HG03060 (cell line): Measurements from ENCODE around the gene MRPL51.
"Not testable (repeated sequence)": the region's sequence is repeated elsewhere in the genome, so short reads cannot be mapped to it uniquely, and the experiment has no call there.

ENCODE experiments used
- ATAC-seq: cut with Tn5 transposase; IDR thresholded peaks from one replicate; pipeline ENCODE4 v1.9.1; 2021; ENCODE audit warnings: low read depth, moderate number of reproducible peaks; ENCODE audit not compliant: unreplicated experiment

MRPL51 gene

DNA sequence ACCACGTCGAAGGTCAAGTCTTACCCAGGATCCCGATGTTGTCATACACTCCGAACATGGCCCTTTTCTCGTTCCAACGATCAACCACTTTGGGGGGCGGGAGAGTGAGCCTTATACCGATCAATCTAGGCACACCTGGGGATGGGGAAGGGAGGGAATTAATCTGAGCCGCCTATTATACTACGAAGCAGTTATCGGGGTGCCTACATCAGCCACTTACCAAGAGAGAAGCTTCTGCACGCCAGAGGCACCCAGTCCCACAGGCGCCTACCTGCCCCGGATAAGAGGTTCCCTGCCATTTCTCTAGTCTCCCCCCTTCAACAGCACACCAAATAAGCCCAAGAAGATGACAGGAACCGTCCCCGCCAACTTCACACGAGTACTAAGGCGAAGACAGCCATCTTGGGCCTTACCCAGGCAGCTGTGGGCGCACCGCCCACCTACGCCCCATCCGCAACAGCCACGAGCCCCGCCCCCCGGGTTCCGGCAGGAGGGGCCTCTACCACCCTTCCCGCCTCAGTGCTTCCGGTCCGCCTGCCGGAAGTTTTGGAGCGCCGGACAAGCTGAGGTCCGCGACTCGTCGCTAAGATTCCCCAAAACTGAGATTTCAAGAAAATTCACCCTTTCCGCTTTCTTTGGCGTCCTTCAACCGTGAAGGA lies at the start of gene MRPL51:
MRPL51 (minus strand) TSS at position 425 of the 659 bp plus-strand sequence; CDS start at position 299, 126 bp downstream.
- ATAC-seq, result peak; percentile 29

DNA sequence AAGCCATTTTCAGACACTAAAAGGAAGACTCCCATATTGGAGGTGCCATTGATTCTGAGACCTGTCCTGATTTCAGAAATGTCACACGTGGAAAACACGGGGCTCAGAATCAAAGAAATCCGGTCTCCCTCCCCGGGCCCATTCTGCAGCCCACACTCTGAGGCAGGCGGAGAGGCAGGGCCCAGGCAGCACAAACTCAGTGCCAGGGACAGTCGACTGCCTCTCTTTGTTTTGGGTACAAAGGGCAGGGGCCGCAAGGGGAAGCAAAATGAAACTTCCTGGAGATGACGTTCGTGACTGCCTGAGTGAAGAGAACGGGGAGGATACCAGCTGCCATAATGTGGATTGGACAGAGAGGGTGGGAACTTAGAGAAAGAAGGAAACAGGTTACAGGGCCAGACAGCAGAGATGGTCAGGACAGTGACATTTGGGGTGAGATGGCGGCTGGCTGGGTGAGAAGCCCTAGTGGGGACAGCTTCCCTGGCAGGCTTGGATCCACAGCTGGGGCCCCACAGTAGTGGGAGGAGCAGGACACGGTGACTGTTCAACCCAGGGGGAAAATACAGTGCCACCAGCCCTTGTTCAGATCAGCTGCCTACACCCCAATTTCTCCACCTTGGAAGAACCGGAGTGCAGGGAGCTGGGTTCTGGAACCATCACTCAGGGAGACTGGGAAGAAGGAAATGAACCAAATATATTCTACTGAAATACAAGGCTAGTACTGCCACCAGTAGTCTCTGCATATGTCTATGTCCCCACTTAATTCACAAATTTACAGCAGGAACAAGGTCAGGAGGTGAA lies 49.3 kb upstream of the MRPL51 start:
- no peak for ATAC-seq

DNA sequence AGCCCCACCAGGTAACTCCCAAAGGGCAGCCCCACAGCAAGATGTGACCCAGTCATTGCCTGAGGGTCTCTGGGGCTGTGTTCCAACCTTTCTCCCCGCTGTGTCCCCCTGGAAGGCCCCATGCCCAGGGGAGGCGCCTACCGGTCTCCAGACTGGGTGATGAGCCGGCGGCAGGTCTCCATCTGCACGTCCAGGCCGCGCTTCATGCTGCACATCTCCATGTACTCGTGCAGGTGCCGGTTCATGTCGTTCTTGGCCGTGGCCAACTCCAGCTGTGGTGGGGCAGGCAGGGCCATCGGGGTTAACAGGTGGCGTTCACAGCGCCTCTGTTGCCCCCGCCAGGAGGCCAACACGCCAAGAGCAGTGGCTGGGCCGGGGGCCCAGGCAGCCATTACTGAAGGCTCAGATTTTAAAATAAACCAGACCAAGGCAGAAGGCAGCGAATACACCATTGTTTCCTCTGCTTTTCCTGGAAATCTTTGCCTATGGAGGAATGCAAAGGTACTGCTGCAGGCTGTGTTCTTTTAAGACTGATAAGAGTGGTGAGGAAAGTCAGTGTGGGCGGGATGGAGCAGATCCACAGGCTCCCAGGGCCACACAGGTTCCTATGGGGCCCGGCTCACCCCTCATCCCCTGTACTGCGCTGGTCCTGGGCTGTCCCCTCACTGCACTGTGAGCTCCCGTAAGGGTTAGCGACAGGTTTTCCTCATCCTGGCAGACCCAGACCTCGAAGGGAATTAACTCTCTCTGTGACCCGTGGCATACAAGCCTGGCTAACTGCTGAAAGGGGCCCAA lies 48.5 kb upstream of the MRPL51 start:
- ATAC-seq, result no peak

DNA sequence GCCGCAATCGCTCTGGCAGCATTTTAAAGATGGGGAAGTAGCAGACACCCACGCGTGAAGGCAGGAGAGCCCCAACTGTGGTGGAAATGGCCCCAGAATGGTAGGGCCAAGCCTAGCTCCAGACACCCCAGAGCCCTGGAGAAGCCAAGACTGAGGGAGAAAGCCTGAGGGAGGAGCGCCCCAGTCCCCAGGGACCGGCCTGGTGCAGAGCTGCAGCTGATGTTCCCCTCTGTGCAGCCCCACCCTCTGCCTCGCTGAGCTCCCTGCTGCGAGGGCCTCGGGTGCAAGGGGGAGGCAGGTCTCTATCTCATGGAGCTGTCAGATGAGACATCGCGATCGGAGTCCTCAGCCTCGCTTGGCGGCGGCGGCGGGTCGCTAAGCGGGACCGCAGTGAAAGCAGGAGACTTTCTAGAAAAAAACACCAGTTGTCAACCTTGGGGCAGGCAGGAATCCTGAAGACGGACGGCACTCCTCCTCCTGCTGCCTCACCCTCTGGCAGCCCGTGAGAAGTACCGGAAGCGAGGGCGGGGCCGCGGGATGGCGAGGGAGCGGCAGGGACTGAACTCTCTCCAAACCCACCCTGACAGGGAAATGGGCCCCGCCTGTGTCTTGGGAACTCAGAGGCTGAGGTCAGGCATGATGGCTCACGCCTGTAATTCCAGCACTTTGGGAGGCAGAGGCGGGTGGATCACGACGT lies 47.3 kb upstream of the MRPL51 start:
- no peak for ATAC-seq

DNA sequence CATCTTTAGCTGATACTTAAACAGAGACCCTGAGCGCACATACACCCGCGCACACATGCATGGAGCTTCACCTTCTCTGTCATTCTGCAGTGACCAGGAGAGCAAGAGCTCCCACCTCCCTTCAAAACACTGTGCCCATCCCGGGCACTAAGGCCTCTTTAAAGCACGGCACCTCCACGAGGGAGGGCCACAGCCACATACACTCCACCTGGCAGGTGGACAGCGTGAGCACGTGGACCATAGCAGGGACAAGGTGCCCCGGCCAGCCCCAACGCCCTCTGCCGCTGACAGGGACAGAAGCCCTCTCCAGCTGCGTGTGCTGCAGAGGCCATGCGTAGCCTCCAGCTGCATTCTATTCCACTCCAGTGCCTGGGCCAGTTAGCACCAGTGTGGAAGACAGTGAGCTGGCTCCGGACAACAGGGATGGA lies 46.7 kb upstream of the MRPL51 start:
- ATAC-seq, result no peak

DNA sequence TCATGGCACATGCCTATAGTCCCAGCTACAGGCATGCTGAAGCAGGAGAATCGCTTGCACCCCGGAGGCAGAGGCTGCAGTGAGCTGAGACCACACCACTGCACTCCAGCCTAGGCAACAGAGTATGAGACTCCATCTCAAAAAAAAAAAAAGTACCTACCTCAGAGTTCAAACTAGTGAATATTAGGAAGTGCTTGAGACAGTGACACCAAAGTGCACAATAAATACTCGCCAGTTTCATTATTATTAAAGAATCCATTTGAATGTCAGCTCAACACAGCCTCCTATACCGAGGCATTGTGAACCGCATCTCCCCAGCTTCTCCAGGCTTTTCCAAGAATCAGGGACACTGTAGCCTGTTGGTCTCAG lies 46.2 kb upstream of the MRPL51 start:
- no peak for ATAC-seq

DNA sequence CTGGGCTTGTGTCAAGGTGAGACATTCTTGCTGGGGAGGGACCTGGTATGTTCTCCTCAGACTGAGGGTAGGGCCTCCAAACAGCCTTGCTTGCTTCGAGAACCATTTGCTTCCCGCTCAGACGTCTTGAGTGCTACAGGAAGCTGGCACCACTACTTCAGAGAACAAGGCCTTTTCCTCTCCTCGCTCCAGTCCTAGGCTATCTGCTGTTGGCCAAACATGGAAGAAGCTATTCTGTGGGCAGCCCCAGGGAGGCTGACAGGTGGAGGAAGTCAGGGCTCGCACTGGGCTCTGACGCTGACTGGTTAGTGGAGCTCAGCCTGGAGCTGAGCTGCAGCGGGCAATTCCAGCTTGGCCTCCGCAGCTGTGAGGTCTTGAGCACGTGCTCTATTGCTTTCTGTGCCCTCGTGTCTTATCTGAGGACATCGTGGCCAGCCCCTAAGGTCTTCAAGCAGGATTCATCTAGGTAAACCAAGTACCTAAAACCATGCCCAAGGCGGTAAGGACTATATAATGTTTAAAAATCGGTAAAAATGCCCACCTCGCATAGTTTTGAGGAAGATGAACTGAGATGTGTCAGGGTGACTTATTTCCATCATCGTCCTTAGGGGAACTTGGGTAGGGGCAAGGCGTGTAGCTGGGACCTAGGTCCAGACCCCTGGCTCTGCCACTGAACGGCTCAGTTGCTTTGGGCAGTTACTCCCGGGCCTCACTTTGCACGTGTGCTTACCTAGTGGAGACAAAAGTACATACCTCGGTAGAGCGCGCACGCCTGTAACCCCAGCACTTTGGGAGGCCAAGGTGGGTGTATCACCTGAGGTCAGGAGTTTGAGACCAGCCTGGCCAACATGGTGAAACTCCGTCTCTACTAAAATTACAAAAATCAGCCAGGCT lies 45.6 kb upstream of the MRPL51 start:
- ATAC-seq, result no peak

DNA sequence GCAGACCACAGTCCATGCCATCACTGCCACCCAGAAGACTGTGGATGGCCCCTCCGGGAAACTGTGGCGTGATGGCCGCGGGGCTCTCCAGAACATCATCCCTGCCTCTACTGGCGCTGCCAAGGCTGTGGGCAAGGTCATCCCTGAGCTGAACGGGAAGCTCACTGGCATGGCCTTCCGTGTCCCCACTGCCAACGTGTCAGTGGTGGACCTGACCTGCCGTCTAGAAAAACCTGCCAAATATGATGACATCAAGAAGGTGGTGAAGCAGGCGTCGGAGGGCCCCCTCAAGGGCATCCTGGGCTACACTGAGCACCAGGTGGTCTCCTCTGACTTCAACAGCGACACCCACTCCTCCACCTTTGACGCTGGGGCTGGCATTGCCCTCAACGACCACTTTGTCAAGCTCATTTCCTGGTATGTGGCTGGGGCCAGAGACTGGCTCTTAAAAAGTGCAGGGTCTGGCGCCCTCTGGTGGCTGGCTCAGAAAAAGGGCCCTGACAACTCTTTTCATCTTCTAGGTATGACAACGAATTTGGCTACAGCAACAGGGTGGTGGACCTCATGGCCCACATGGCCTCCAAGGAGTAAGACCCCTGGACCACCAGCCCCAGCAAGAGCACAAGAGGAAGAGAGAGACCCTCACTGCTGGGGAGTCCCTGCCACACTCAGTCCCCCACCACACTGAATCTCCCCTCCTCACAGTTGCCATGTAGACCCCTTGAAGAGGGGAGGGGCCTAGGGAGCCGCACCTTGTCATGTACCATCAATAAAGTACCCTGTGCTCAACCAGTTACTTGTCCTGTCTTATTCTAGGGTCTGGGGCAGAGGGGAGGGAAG lies 44.7 kb upstream of the MRPL51 start:
- ATAC-seq, result not testable (repeated sequence)

DNA sequence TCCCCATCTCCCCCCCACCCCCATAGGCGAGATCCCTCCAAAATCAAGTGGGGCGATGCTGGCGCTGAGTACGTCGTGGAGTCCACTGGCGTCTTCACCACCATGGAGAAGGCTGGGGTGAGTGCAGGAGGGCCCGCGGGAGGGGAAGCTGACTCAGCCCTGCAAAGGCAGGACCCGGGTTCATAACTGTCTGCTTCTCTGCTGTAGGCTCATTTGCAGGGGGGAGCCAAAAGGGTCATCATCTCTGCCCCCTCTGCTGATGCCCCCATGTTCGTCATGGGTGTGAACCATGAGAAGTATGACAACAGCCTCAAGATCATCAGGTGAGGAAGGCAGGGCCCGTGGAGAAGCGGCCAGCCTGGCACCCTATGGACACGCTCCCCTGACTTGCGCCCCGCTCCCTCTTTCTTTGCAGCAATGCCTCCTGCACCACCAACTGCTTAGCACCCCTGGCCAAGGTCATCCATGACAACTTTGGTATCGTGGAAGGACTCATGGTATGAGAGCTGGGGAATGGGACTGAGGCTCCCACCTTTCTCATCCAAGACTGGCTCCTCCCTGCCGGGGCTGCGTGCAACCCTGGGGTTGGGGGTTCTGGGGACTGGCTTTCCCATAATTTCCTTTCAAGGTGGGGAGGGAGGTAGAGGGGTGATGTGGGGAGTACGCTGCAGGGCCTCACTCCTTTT lies 44.0 kb upstream of the MRPL51 start:
- no peak for ATAC-seq

DNA sequence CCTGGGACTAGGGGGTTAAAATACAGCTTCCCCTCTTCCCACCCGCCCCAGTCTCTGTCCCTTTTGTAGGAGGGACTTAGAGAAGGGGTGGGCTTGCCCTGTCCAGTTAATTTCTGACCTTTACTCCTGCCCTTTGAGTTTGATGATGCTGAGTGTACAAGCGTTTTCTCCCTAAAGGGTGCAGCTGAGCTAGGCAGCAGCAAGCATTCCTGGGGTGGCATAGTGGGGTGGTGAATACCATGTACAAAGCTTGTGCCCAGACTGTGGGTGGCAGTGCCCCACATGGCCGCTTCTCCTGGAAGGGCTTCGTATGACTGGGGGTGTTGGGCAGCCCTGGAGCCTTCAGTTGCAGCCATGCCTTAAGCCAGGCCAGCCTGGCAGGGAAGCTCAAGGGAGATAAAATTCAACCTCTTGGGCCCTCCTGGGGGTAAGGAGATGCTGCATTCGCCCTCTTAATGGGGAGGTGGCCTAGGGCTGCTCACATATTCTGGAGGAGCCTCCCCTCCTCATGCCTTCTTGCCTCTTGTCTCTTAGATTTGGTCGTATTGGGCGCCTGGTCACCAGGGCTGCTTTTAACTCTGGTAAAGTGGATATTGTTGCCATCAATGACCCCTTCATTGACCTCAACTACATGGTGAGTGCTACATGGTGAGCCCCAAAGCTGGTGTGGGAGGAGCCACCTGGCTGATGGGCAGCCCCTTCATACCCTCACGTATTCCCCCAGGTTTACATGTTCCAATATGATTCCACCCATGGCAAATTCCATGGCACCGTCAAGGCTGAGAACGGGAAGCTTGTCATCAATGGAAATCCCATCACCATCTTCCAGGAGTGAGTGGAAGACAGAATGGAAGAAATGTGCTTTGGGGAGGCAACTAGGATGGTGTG lies 43.1 kb upstream of the MRPL51 start:
- ATAC-seq, result no peak

DNA sequence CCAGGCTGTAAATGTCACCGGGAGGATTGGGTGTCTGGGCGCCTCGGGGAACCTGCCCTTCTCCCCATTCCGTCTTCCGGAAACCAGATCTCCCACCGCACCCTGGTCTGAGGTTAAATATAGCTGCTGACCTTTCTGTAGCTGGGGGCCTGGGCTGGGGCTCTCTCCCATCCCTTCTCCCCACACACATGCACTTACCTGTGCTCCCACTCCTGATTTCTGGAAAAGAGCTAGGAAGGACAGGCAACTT lies 42.6 kb upstream of the MRPL51 start:
- ATAC-seq, result no peak

DNA sequence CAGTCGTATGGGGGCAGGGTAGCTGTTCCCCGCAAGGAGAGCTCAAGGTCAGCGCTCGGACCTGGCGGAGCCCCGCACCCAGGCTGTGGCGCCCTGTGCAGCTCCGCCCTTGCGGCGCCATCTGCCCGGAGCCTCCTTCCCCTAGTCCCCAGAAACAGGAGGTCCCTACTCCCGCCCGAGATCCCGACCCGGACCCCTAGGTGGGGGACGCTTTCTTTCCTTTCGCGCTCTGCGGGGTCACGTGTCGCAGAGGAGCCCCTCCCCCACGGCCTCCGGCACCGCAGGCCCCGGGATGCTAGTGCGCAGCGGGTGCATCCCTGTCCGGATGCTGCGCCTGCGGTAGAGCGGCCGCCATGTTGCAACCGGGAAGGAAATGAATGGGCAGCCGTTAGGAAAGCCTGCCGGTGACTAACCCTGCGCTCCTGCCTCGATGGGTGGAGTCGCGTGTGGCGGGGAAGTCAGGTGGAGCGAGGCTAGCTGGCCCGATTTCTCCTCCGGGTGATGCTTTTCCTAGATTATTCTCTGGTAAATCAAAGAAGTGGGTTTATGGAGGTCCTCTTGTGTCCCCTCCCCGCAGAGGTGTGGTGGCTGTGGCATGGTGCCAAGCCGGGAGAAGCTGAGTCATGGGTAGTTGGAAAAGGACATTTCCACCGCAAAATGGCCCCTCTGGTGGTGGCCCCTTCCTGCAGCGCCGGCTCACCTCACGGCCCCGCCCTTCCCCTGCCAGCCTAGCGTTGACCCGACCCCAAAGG lies 42.1 kb upstream of the MRPL51 start:
- ATAC-seq, result no peak

DNA sequence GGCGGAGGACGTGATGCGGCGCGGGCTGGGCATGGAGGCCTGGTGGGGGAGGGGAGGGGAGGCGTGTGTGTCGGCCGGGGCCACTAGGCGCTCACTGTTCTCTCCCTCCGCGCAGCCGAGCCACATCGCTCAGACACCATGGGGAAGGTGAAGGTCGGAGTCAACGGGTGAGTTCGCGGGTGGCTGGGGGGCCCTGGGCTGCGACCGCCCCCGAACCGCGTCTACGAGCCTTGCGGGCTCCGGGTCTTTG lies 41.6 kb upstream of the MRPL51 start:
- ATAC-seq, result no peak

DNA sequence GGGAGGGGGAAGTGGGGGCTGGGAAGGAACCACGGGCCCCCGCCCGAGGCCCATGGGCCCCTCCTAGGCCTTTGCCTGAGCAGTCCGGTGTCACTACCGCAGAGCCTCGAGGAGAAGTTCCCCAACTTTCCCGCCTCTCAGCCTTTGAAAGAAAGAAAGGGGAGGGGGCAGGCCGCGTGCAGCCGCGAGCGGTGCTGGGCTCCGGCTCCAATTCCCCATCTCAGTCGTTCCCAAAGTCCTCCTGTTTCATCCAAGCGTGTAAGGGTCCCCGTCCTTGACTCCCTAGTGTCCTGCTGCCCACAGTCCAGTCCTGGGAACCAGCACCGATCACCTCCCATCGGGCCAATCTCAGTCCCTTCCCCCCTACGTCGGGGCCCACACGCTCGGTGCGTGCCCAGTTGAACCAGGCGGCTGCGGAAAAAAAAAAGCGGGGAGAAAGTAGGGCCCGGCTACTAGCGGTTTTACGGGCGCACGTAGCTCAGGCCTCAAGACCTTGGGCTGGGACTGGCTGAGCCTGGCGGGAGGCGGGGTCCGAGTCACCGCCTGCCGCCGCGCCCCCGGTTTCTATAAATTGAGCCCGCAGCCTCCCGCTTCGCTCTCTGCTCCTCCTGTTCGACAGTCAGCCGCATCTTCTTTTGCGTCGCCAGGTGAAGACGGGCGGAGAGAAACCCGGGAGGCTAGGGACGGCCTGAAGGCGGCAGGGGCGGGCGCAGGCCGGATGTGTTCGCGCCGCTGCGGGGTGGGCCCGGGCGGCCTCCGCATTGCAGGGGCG lies 41.0 kb upstream of the MRPL51 start, which contains the start of gene GAPDH:
GAPDH (plus strand) TSS at position 595 of the 772 bp plus-strand sequence. CDS start 316 bp downstream, outside the sequence.
- peak; percentile 29 for ATAC-seq

DNA sequence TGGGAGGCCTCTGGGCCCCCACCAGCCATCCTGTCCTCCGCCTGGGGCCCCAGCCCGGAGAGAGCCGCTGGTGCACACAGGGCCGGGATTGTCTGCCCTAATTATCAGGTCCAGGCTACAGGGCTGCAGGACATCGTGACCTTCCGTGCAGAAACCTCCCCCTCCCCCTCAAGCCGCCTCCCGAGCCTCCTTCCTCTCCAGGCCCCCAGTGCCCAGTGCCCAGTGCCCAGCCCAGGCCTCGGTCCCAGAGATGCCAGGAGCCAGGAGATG lies 40.5 kb upstream of the MRPL51 start:
- ATAC-seq, result no peak

DNA sequence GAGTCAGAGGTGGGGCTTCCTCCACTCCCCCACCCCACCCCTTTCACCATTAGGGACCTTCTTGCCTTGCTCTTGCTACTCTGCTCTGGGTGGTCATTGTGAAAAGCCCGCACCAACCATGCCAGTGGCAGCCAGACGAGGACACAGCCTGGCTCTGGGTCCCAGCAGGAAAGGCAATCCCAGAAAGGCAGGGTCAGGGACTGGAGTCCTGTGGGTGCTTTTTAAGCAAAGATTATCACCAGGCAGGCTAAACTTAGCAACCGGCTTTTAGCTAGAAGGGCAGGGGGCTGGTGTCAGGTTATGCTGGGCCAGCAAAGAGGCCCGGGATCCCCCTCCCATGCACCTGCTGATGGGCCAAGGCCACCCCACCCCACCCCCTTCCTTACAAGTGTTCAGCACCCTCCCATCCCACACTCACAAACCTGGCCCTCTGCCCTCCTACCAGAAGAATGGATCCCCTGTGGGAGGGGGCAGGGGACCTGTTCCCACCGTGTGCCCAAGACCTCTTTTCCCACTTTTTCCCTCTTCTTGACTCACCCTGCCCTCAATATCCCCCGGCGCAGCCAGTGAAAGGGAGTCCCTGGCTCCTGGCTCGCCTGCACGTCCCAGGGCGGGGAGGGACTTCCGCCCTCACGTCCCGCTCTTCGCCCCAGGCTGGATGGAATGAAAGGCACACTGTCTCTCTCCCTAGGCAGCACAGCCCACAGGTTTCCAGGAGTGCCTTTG lies 40.0 kb upstream of the MRPL51 start:
- no peak for ATAC-seq
